ENCODE results near the gene NCKAP5L. TPM values are rescaled to one million over a fixed set of nuclear protein-coding genes. Genes with fewer than 3 reads are reported as not detected.

Gene NCKAP5L
- total RNA-seq, 2 experiments from 2014 or later: 4.3 to 4.5 TPM

GRCh38 chr12:49750027-49750995, 77.9 kb downstream of the NCKAP5L start:
- ATAC-seq (peak; percentile 87), DNase-seq (peak; percentile 81)
- Mint-ChIP-seq H3K27ac (peak overlapping the region; percentile 98), H3K4me1 (peaks cover 87% of the 10 kb centered on the region), H3K27me3 (no peaks in the 10 kb centered on the region), H3K36me3 (ENCODE audit: low read depth) (peaks cover 67% of the 10 kb centered on the region), H3K9me3 (ENCODE audit: low read depth) (no peaks in the 10 kb centered on the region), H3K4me3 (peak overlapping the region; percentile 69)
- intact Hi-C loops (cut with DNase I, micrococcal nuclease): loop anchor here (1.0 to 5.0 kb wide), 5 partner anchors 9 to 123 kb away; partner anchors contain the start of genes TMBIM6 (in 2 of the 2), FMNL3 (in 1 of the 2) and NCKAP5L (in 1 of the 2)
- CTCF ChIA-PET: interaction anchor here (0.5 to 3.2 kb wide), 7 partner anchors 9 to 121 kb away, joined by 3 to 20 read pairs (median 4); partner anchors contain the start of gene TMBIM6
- POLR2A ChIA-PET: interaction anchor here (1.1 to 1.3 kb wide), 2 partner anchors 9 to 58 kb away, joined by 3 to 10 read pairs; partner anchors contain the start of gene TMBIM6

DNA sequence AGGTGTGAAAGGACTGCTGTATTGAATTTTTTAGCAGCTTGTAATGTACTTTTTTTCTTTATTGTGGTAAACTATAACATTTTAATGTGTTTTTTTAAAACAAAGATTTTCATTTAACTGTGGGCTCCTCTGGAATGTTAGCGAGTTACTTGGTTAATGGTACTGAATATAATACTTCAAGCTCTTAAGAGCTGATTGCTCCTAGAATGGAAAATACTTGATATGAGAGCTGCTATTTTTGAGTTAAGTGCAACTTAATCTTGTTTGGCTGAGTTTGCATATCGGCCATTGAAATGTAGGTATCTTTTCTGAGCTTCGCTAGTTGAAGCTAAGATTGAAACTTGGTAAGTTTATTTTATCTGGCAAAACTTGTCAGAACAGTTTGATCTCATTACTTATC, 79.4 kb downstream of the NCKAP5L start:
- DNase-seq (no peak), ATAC-seq (no peak)
- Mint-ChIP-seq H3K4me1 (peaks cover 93% of the 10 kb centered on the region), H3K36me3 (ENCODE audit: low read depth) (peaks cover 64% of the 10 kb centered on the region), H3K9me3 (ENCODE audit: low read depth) (no peaks in the 10 kb centered on the region), H3K27me3 (no peaks in the 10 kb centered on the region), H3K27ac (peak overlapping the region; percentile 98), H3K4me3 (peak overlapping the region; percentile 69)
- CTCF ChIA-PET: interaction anchor here (0.7 to 3.2 kb wide), 8 partner anchors 7 to 167 kb away, joined by 3 to 20 read pairs (median 4); partner anchors contain the start of gene TMBIM6
- intact Hi-C loops (cut with DNase I, micrococcal nuclease): loop anchor here (2.0 to 10.0 kb wide), 3 partner anchors 14 to 806 kb away; partner anchors contain the start of gene TUBA1C (in 1 of the 2)
- POLR2A ChIA-PET: interaction anchor here (1.3 kb wide), 1 partner anchor 14 kb away, joined by 3 read pairs; no protein-coding TSS in a partner anchor

- Mint-ChIP-seq H3K4me3 (peak overlapping the region; percentile 34), H3K27ac (peak overlapping the region; percentile 98), H3K4me1 (peaks cover 93% of the 10 kb centered on the region), H3K27me3 (no peaks in the 10 kb centered on the region), H3K36me3 (ENCODE audit: low read depth) (peaks cover 64% of the 10 kb centered on the region), H3K9me3 (ENCODE audit: low read depth) (no peaks in the 10 kb centered on the region)
- CTCF ChIA-PET: interaction anchor here (0.7 to 3.2 kb wide), 6 partner anchors 14 to 167 kb away, joined by 4 to 20 read pairs (median 4); no protein-coding TSS in a partner anchor
- ATAC-seq (no peak), DNase-seq (no peak)
- POLR2A ChIA-PET: interaction anchor here (0.9 to 1.3 kb wide), 2 partner anchors 14 to 95 kb away, joined by 3 to 7 read pairs; partner anchors contain the start of gene BCDIN3D
- intact Hi-C loops (cut with DNase I, micrococcal nuclease): loop anchor here (2.0 to 10.0 kb wide), 3 partner anchors 14 to 806 kb away; partner anchors contain the start of gene TUBA1C (in 1 of the 2)
Measured at GRCh38 chr12:49748306-49748705, 79.9 kb downstream of the NCKAP5L start.

GRCh38 chr12:49744363-49744885, 83.8 kb downstream of the NCKAP5L start:
- no peaks in the 10 kb centered on the region for H3K27me3 Mint-ChIP-seq
- POLR2A ChIA-PET: interaction anchor here (0.5 kb wide), 1 partner anchor 78 kb away, joined by 3 read pairs; no protein-coding TSS in a partner anchor
- peaks cover 53% of the 10 kb centered on the region for H3K36me3 Mint-ChIP-seq (ENCODE audit: low read depth)
- intact Hi-C loops (cut with DNase I, micrococcal nuclease): loop anchor here (5.0 to 10.0 kb wide), 3 partner anchors 480 to 810 kb away; partner anchors contain the start of genes TUBA1A (in 1 of the 2) and TUBA1C (in 1 of the 2)
- no peaks in the 10 kb centered on the region for H3K9me3 Mint-ChIP-seq (ENCODE audit: low read depth)
- CTCF ChIA-PET: interaction anchor here (0.6 to 2.1 kb wide), 9 partner anchors 10 to 679 kb away, joined by 3 to 10 read pairs (median 4); no protein-coding TSS in a partner anchor
- peak overlapping the region; percentile 74 for H3K27ac Mint-ChIP-seq
- H3K4me1 Mint-ChIP-seq: peaks cover 70% of the 10 kb centered on the region
- no peak for ATAC-seq
- peak overlapping the region; percentile 89 for H3K4me3 Mint-ChIP-seq
- DNase-seq: no peak

- H3K27ac Mint-ChIP-seq: peak overlapping the region; percentile 100
- ATAC-seq (peak; percentile 72), DNase-seq (peak; percentile 95)
- no peaks in the 10 kb centered on the region for H3K27me3 Mint-ChIP-seq
- H3K4me3 Mint-ChIP-seq: peak overlapping the region; percentile 89
- peaks cover 39% of the 10 kb centered on the region for H3K36me3 Mint-ChIP-seq (ENCODE audit: low read depth)
- POLR2A ChIA-PET: interaction anchor here (0.7 to 1.9 kb wide), 19 partner anchors 8 to 375 kb away, joined by 3 to 15 read pairs (median 7); partner anchors contain the start of genes BCDIN3D, NCKAP5L, PRPF40B and SPATS2
- intact Hi-C loops (cut with DNase I, micrococcal nuclease): loop anchor here (1.0 to 10.0 kb wide), 18 partner anchors 8 to 813 kb away; partner anchors contain the start of genes BCDIN3D (in 2 of the 2), FMNL3 (in 2 of the 2), NCKAP5L (in 2 of the 2) and TUBA1C (in 2 of the 2)
- CTCF ChIA-PET: interaction anchor here (0.6 to 4.1 kb wide), 50 partner anchors 8 to 749 kb away, joined by 3 to 39 read pairs (median 5); partner anchors contain the start of gene NCKAP5L
- peaks cover 53% of the 10 kb centered on the region for H3K4me1 Mint-ChIP-seq
- H3K9me3 Mint-ChIP-seq (ENCODE audit: low read depth): no peaks in the 10 kb centered on the region
Measured at GRCh38 chr12:49741882-49742620, 86.2 kb downstream of the NCKAP5L start.

Other genes with a start within 250 kb of the NCKAP5L start
- gene FAM186B, start 222.8 kb downstream of the NCKAP5L start, total RNA-seq: under 1 TPM; 0.05 to 0.07 TPM
- gene PRPF40B, start 204.9 kb downstream of the NCKAP5L start, total RNA-seq: 1 to 10 TPM; 6.9 to 8.1 TPM
- gene FMNL3, start 121.0 kb downstream of the NCKAP5L start, total RNA-seq: 10 to 100 TPM; 23.2 to 24.3 TPM
- gene TMBIM6, start 86.9 kb downstream of the NCKAP5L start, total RNA-seq: 100 to 1,000 TPM; 378 to 450 TPM
- gene BCDIN3D, start 14.7 kb upstream of the NCKAP5L start, total RNA-seq: 1 to 10 TPM; 5.5 to 5.6 TPM
- gene FAIM2, start 75.5 kb upstream of the NCKAP5L start, total RNA-seq: under 1 TPM; 0.53 to 0.91 TPM
- not detected for gene AQP2, start 122.3 kb upstream of the NCKAP5L start, total RNA-seq
- not detected for gene AQP5, start 133.5 kb upstream of the NCKAP5L start, total RNA-seq
- gene AQP6, start 144.5 kb upstream of the NCKAP5L start, total RNA-seq: not detected
- gene RACGAP1, start 197.1 kb upstream of the NCKAP5L start, total RNA-seq: 100 to 1,000 TPM in 1 of 2 experiments, 10 to 100 TPM in 1; 99.7 to 118 TPM
- 1 to 10 TPM; 7.3 to 8.0 TPM for gene ASIC1, start 229.2 kb upstream of the NCKAP5L start, total RNA-seq